Keratinocyte (primary cell): ENCODE results near the gene SYVN1. TPM values are rescaled to one million over a fixed set of nuclear protein-coding genes. Genes with fewer than 3 reads are reported as not detected.

Source experiments
- DNase-seq: peaks from one replicate; pipeline ENCODE4 v3.0.0-alpha.2; 2011; ENCODE audit warnings: low read depth, missing footprints, low spot score
- FAIRE-seq: peaks from 2 replicates; lab custom pipeline; 2011; peaks lifted over from hg19 to GRCh38; lab: Jason Lieb, UNC
- H2AFZ ChIP-seq: 2 replicates; pipeline ENCODE4 v1.6.0; 2012; ENCODE audit warnings: low read length, control low read depth, inconsistent platforms; ENCODE audit not compliant: control insufficient read depth
- H3K27ac ChIP-seq: 2 replicates; pipeline ENCODE4 v1.5.1; 2011; ENCODE audit warnings: low read length; ENCODE audit not compliant: control insufficient read depth, insufficient read depth
- H3K27me3 ChIP-seq: 3 replicates; pipeline ENCODE4 v1.6.0; 2011; ENCODE audit warnings: low read length; ENCODE audit not compliant: control insufficient read depth, insufficient read depth; ENCODE audit errors: extremely low read depth
- H3K36me3 ChIP-seq, 2 experiments: 2 replicates in 1 of 2; 3 replicates in 1 of 2; pipeline ENCODE4 v1.5.1; 2011; ENCODE audit warnings: low read length in 2 of 2, mild to moderate bottlenecking in 1 of 2; ENCODE audit not compliant: control insufficient read depth in 2 of 2, insufficient read depth in 2 of 2; ENCODE audit errors: extremely low read depth in 1 of 2
- H3K4me1 ChIP-seq: 3 replicates; pipeline ENCODE4 v1.5.1; 2011; ENCODE audit warnings: low read length; ENCODE audit not compliant: control insufficient read depth, insufficient read depth; ENCODE audit errors: extremely low read depth
- H3K4me2 ChIP-seq: 3 replicates; pipeline ENCODE4 v1.6.0; 2011; ENCODE audit warnings: low read depth, low read length; ENCODE audit not compliant: control insufficient read depth, insufficient read depth; ENCODE audit errors: extremely low read depth
- H3K4me3 ChIP-seq, 3 experiments: fragments of 200-600 bp in 1 of 3; sonication (generic) in 1 of 3; 2 replicates in 2 of 3; 3 replicates in 1 of 3; pipeline ENCODE4 v1.5.1; 2011 to 2016; ENCODE audit warnings: low read length in 3 of 3, mild to moderate bottlenecking in 3 of 3, control low read depth in 2 of 3, inconsistent platforms in 1 of 3, low read depth in 1 of 3, mixed read lengths in 1 of 3, mixed run types in 1 of 3, moderate library complexity in 1 of 3; ENCODE audit not compliant: control insufficient read depth in 2 of 3, insufficient read depth in 2 of 3; ENCODE audit errors: extremely low read depth in 1 of 3
- H3K79me2 ChIP-seq: 2 replicates; pipeline ENCODE4 v1.6.0; 2012; ENCODE audit warnings: low read length; ENCODE audit not compliant: control insufficient read depth, insufficient read depth
- H3K9ac ChIP-seq: 3 replicates; pipeline ENCODE4 v1.6.0; 2011; ENCODE audit warnings: low read length; ENCODE audit not compliant: control insufficient read depth, insufficient read depth; ENCODE audit errors: extremely low read depth
- H3K9me1 ChIP-seq: 3 replicates; pipeline ENCODE4 v1.6.0; 2011; ENCODE audit warnings: low read length; ENCODE audit not compliant: control insufficient read depth, insufficient read depth; ENCODE audit errors: extremely low read depth
- H3K9me3 ChIP-seq: 2 replicates; pipeline ENCODE4 v1.5.1; 2012; ENCODE audit warnings: low read depth, low read length; ENCODE audit not compliant: control insufficient read depth
- H4K20me1 ChIP-seq: 3 replicates; pipeline ENCODE4 v1.6.0; 2011; ENCODE audit warnings: low read length; ENCODE audit not compliant: control insufficient read depth, insufficient read depth; ENCODE audit errors: extremely low read depth
- CTCF ChIP-seq, 3 experiments: IDR thresholded peaks in 1 of 3; conservative IDR thresholded peaks in 1 of 3; optimal IDR thresholded peaks in 1 of 3; 2 replicates in 2 of 3; 3 replicates in 1 of 3; pipeline versions ENCODE3 to v1.5.1; 2011; ENCODE audit warnings: low read length in 3 of 3, mild to moderate bottlenecking in 3 of 3, moderate library complexity in 2 of 3, control low read depth in 1 of 3, inconsistent platforms in 1 of 3; ENCODE audit not compliant: insufficient read depth in 2 of 3; ENCODE audit errors: extremely low read depth in 1 of 3
- EZH2 ChIP-seq: IDR thresholded peaks from one replicate; pipeline ENCODE4 v1.6.1; 2012; ENCODE audit warnings: inconsistent platforms, mild to moderate bottlenecking, low read length, moderate library complexity
- dilution Hi-C: fragments of 300-500 bp; cut with MboI; formaldehyde crosslinking; loops from one replicate; pipeline ENCODE4 v1.7.0; 2020; ENCODE audit warnings: low sequenced_read_pairs; ENCODE audit not compliant: extremely low pct_ligation_motif_present
- polyA plus RNA-seq, 5 experiments: library from polyadenylated mRNA; depleted of rRNA in 3 of 5; stranded (reverse) in 3 of 5; stranded (forward) in 1 of 5; unstranded in 1 of 5; fragments of >200 nt; gene quantifications; 1 replicate in 1 of 5; 2 replicates in 3 of 5; 3 replicates in 1 of 5; pipeline versions ENCODE4 v1.2.1 to v1.2.3, GENCODE V29; 2011 to 2012; ENCODE audit warnings: missing spikeins in 2 of 5, low read depth in 1 of 5, low replicate concordance in 1 of 5

Gene SYVN1
- polyA plus RNA-seq, 1 donor (not counting 4 experiments of a cell fraction or from before 2014, with no cell fraction given): 10.8 TPM

- dilution Hi-C loops: no loop called here
- no peak for TF ChIP-seq CTCF (optimal IDR thresholded peaks at IDR 0.05 in 1 of 3, IDR thresholded peaks at IDR 0.05 in 1 of 3, conservative IDR thresholded peaks at IDR 0.05 in 1 of 3; ENCODE audit: extremely low read depth in 1 of 3, insufficient read depth in 2 of 3, low read length in 3 of 3)
- no peak for TF ChIP-seq EZH2
- Histone ChIP-seq H3K9me1 (peaks cover 2% of the 10 kb centered on the region), H3K4me1 (peaks cover 32% of the 10 kb centered on the region), H3K9ac (peak within 1 kb of the TSS; percentile 67), H3K4me3 (peak within 1 kb of the TSS; percentile 46 to 81 (median 68)), H3K79me2 (peaks cover 18% of the 10 kb centered on the region), H3K4me2 (peak within 1 kb of the TSS; percentile 91), H3K9me3 (no peaks in the 10 kb centered on the region), H3K36me3 (peaks cover 10 to 12% of the 10 kb centered on the region in 2 experiments), H4K20me1 (no peaks in the 10 kb centered on the region), H3K27ac (no peak within 1 kb of the TSS), H3K27me3 (no peaks in the 10 kb centered on the region), H2AFZ (peak within 1 kb of the TSS; percentile 6)
- no peak for DNase-seq
- FAIRE-seq: no peak
Observed at GRCh38 chr11:65111744-65112545, 22.4 kb downstream of the SYVN1 start, which contains the start of gene TM7SF2. Gene TM7SF2 (plus strand): TSS chr11:65111872. CDS start chr11:65112016, 144 bp downstream.

DNA sequence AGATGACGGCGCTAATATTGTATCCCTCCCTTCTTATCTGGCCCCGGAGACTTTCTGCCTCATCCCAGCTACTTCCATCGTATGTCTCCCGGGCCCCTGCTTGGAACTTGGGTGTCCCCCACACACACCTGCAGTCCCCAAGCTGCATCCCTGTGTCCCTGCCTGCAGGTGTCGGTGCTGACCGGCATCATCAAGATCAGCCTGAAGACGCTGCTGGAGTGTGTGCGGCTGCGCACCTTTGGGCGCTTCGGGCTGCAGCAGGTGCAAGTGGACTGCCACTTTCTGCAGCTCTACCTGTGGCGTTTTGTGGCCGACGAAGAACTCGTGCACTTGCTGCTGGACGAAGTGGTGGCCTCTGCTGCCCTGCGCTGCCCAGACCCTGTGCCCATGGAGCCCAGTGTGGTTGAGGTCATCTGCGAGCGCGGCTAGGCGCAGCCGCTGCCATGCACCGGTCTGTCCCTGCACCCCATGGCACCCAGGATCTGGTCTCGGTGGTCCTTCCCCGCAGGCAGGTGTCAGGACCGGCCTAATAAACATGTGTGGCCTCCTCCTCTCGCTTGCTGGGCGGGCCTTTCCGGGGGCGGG, 23.1 kb downstream of the SYVN1 start:
- Histone ChIP-seq H4K20me1 (no peaks in the 10 kb centered on the region), H3K9me3 (no peaks in the 10 kb centered on the region), H3K79me2 (peaks cover 11% of the 10 kb centered on the region), H3K9ac (no peak overlapping the region), H3K27ac (no peak overlapping the region), H3K9me1 (peaks cover 2% of the 10 kb centered on the region), H3K4me3 (no peak overlapping the region), H3K36me3 (peaks cover 10 to 12% of the 10 kb centered on the region in 2 experiments), H2AFZ (no peak overlapping the region), H3K27me3 (no peaks in the 10 kb centered on the region), H3K4me2 (no peak overlapping the region), H3K4me1 (peaks cover 29% of the 10 kb centered on the region)
- TF ChIP-seq EZH2 (no peak), CTCF (optimal IDR thresholded peaks at IDR 0.05 in 1 of 3, IDR thresholded peaks at IDR 0.05 in 1 of 3, conservative IDR thresholded peaks at IDR 0.05 in 1 of 3; ENCODE audit: extremely low read depth in 1 of 3, insufficient read depth in 2 of 3, low read length in 3 of 3) (no peak)
- dilution Hi-C loops: no loop called here
- no peak for DNase-seq
- no peak for FAIRE-seq
